ENCODE data around the gene DTX3L. TPM values are rescaled to one million over a fixed set of nuclear protein-coding genes. Genes with fewer than 3 reads are reported as not detected.
A peak's percentile ranks its signal among the peaks of the same experiment; 100 is the strongest.

DTX3L gene
- 10 to 100 TPM; 12.1 to 24.1 (median 13.6) TPM for total RNA-seq
- polyA plus RNA-seq = 5.2 TPM
- long read RNA-seq, donor 1, full-length matches to known transcripts = 3 of 11 reads
- long read RNA-seq, donor 1, partial matches to known transcripts = 2 of 11 reads
- long read RNA-seq, donor 1, other reads (novel, unspliced or antisense) = 6 of 11 reads
- long read RNA-seq, donor 2, full-length matches to known transcripts = 4 of 7 reads
- long read RNA-seq, donor 2, partial matches to known transcripts = 1 of 7 reads
- long read RNA-seq, donor 2, other reads (novel, unspliced or antisense) = 2 of 7 reads
- long read RNA-seq, donor 3, full-length matches to known transcripts = 14 of 26 reads
- long read RNA-seq, donor 3, partial matches to known transcripts = 2 of 26 reads
- long read RNA-seq, donor 3, other reads (novel, unspliced or antisense) = 10 of 26 reads
- long read RNA-seq, donor 4, full-length matches to known transcripts = 3 of 6 reads
- long read RNA-seq, donor 4, partial matches to known transcripts = 1 of 6 reads
- long read RNA-seq, donor 4, other reads (novel, unspliced or antisense) = 2 of 6 reads

DNA sequence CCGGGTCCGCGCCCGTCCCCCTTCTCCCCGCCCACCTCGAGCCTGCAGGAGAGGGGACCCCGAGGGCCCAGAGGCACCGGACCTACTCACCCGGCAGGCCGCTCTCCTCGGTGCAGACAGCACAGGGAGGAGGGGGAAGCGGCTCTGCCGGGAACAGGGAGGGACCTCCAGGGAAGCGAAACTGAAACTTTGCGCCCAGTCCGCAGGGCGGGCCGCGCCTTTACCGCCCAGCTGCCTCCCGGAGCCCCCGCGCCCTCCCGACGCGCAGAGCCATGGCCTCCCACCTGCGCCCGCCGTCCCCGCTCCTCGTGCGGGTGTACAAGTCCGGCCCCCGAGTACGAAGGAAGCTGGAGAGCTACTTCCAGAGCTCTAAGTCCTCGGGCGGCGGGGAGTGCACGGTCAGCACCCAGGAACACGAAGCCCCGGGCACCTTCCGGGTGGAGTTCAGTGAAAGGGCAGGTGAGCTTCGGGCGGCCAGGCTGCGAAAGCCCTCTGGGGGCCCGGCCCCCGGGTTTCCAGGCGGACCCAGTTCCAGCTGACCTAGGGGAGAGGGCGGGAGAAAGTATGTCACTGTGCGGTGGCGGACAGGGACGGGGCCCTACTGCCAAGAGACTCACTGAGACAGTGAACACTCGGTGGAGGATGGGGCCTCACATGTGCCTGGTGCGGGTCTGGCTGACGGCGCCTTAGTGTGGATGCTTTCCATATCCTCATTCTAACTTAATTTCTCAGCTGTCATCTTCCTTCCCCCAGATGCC, at the start of gene DTX3L, which contains the start of gene PARP9:
Gene DTX3L, plus strand, starts transcription at position 184 of the 758 bp plus-strand sequence. Its CDS starts 89 bp downstream, at position 273.
Gene PARP9, minus strand, starts transcription at position 146 of the 758 bp plus-strand sequence. CDS start 4,680 bp downstream, outside the sequence.
- H3K9me3 ChIP-seq (ENCODE audit: control insufficient read depth, low read length) = no peaks in the 10 kb centered on the region
- intact Hi-C loops (cut with DNase I) = loop anchor here in 1 of 4 donors (10.0 kb wide), 1 partner anchor 110 kb away; no protein-coding TSS in a partner anchor
- peak within 1 kb of the TSS; percentile 89 for H3K4me3 ChIP-seq (ENCODE audit: low read length)
- H3K27me3 ChIP-seq (ENCODE audit: control insufficient read depth, insufficient read depth) = no peaks in the 10 kb centered on the region
- peak within 1 kb of the TSS; percentile 91 for H3K27ac ChIP-seq (ENCODE audit: low read length)
- WGBS = under 1% methylated on average over 56 of the region's 56 CpGs
- ATAC-seq = peak; percentile 99
- H3K4me1 ChIP-seq (ENCODE audit: control insufficient read depth, insufficient read depth, low read length) = peaks cover 2% of the 10 kb centered on the region
- DNase-seq = peak; percentile 88 to 93 (median 92)

DNA sequence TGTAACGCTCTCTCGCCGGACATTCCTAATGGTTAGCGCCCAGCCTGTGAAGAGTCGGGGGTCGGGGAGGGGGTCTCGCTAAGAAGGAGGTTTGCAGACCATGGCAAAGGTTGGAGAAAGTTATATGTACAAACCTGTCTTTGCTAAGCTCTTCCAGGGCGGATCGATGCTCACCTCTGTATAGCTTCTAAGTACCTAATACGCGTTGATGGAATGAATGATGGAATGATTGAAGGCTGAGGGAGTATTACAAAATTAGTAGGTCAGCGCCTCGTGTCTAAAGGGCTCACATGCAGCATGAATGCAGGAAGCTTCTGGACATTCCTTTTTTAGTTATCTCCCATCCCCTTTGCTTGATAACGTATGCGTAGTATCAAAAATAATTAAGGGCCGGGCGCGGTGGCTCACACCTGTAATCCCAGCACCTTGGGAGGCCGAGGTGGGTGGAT, 49.1 kb upstream of the DTX3L start:
- Histone ChIP-seq H3K27ac (ENCODE audit: low read length) (no peak overlapping the region), H3K4me3 (ENCODE audit: low read length) (peak overlapping the region; percentile 58), H3K9me3 (ENCODE audit: control insufficient read depth, low read length) (no peaks in the 10 kb centered on the region), H3K27me3 (ENCODE audit: control insufficient read depth, insufficient read depth) (no peaks in the 10 kb centered on the region), H3K4me1 (ENCODE audit: control insufficient read depth, insufficient read depth, low read length) (peaks cover 6% of the 10 kb centered on the region)
- intact Hi-C loops (cut with DNase I) = no loop called here
- ATAC-seq (no peak), DNase-seq (no peak)
- WGBS = 37% methylated on average over 19 of the region's 19 CpGs

DNA sequence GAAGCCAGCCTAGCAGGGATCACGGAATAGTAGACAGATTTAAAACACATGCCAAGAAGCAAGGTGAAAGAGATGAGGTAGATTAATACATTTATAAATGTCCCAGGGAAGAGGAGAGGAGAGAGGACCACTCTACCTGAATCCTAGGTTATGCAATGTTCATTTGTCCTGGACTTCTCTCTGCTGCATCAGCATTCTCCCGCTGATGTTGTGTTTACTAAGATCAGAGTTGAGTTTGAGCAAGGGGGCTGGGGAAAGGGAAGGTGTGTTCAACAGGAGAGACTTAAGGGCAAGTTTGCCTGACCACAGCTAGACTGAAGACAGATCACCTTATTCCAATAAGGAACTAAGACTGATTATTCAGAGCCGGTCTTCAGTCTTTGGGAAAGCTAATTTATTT, 48.3 kb upstream of the DTX3L start:
- H3K27ac ChIP-seq (ENCODE audit: low read length) = no peak overlapping the region
- no peak for DNase-seq
- intact Hi-C loops (cut with DNase I) = no loop called here
- H3K9me3 ChIP-seq (ENCODE audit: control insufficient read depth, low read length) = no peaks in the 10 kb centered on the region
- H3K4me3 ChIP-seq (ENCODE audit: low read length) = no peak overlapping the region
- ATAC-seq = no peak
- 98% methylated on average over 3 of the region's 3 CpGs for WGBS
- H3K4me1 ChIP-seq (ENCODE audit: control insufficient read depth, insufficient read depth, low read length) = peaks cover 6% of the 10 kb centered on the region
- no peaks in the 10 kb centered on the region for H3K27me3 ChIP-seq (ENCODE audit: control insufficient read depth, insufficient read depth)

DNA sequence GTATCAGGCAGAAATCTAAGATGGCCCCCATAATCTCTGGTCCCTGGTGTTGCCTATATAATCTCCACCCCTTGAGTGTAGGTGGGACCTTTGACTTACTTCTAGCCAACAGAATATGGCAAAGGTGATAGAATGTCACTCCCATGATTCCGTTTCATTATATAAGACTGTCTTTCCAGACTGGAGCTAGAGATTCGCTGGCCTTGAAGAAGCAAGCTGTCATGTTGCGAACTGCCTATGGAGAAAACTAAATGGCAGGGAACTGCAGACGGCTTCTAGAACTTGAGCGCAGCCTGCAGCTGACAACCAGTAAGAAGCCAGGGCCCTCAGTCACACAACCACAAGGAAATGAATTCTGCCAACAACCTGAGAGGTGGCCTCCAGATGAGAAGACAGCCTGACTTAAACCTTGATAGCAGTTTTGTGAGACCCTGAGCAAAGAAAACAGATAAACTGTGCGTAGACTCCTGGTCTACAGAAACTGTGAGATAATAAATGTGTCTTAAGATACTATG, 47.2 kb upstream of the DTX3L start:
- Histone ChIP-seq H3K9me3 (ENCODE audit: control insufficient read depth, low read length) (no peaks in the 10 kb centered on the region), H3K4me1 (ENCODE audit: control insufficient read depth, insufficient read depth, low read length) (peaks cover 3% of the 10 kb centered on the region), H3K4me3 (ENCODE audit: low read length) (no peak overlapping the region), H3K27ac (ENCODE audit: low read length) (no peak overlapping the region), H3K27me3 (ENCODE audit: control insufficient read depth, insufficient read depth) (no peaks in the 10 kb centered on the region)
- no peak for DNase-seq
- no peak for ATAC-seq
- intact Hi-C loops (cut with DNase I) = no loop called here
- 85% methylated on average over 6 of the region's 6 CpGs for WGBS

DNA sequence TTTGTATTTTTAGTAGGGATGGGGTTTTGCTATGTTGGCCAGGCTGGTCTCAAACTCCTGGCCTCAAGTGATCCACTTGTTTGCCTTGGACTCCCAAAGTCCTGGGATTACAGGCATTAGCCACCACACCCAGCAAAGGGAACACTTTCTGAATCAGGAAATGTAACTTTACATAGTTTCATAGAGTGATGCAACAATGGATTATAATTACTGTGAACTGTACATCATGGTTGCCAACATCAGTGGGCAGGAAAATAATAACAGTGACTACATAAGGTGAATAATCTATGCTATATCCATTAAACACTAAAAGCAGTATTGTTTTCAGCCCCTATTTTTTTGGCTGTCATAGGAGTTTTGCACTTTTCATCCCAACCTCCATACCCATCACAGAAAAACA, 44.4 kb upstream of the DTX3L start:
- Histone ChIP-seq H3K9me3 (ENCODE audit: control insufficient read depth, low read length) (no peaks in the 10 kb centered on the region), H3K27ac (ENCODE audit: low read length) (no peak overlapping the region), H3K4me1 (ENCODE audit: control insufficient read depth, insufficient read depth, low read length) (no peaks in the 10 kb centered on the region), H3K4me3 (ENCODE audit: low read length) (no peak overlapping the region), H3K27me3 (ENCODE audit: control insufficient read depth, insufficient read depth) (no peaks in the 10 kb centered on the region)
- no peak for ATAC-seq
- intact Hi-C loops (cut with DNase I) = no loop called here
- DNase-seq = no peak

DNA sequence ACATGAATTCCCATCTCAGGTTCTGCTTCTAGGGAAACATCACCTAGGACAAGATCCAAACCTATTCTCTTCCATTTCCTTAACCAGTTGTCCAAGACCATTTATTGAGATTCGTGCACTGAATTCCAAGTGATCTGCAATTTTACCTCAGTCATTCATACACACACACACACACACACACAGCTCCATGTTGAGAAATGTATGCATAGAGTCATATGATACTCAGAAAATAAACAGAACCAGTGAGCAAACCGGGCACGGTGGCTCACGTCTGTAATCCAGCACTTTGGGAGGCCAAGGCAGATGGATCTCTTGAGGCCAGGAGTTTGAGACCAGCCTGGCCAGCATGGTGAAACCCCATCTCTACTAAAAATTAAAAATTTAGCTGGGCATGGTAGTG, 43.3 kb upstream of the DTX3L start:
- Histone ChIP-seq H3K27ac (ENCODE audit: low read length) (no peak overlapping the region), H3K27me3 (ENCODE audit: control insufficient read depth, insufficient read depth) (no peaks in the 10 kb centered on the region), H3K4me3 (ENCODE audit: low read length) (no peak overlapping the region), H3K9me3 (ENCODE audit: control insufficient read depth, low read length) (no peaks in the 10 kb centered on the region), H3K4me1 (ENCODE audit: control insufficient read depth, insufficient read depth, low read length) (no peaks in the 10 kb centered on the region)
- ATAC-seq (no peak), DNase-seq (no peak)
- 91% methylated on average over 4 of the region's 4 CpGs for WGBS
- intact Hi-C loops (cut with DNase I) = no loop called here

DNA sequence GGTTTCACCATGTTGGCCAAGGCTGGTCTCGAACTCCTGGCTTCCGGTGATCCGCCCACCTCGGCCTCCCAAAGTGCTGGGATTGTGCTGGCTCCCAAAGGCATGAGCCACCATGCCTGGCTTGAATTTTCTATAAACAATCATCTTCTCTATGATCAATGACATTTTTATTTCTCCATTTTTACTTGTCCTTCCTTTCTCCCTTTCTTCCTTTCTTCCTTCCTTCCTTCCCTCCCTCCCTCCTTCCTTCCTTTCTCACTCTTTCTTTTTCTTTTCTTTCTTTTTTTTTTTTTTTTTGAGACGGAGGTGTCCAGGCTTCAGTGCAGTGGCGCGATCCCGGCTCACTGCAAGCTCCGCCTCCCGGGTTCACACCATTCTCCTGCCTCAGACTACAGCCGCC, 40.8 kb upstream of the DTX3L start:
- no peak for ATAC-seq
- no peaks in the 10 kb centered on the region for H3K27me3 ChIP-seq (ENCODE audit: control insufficient read depth, insufficient read depth)
- no peaks in the 10 kb centered on the region for H3K9me3 ChIP-seq (ENCODE audit: control insufficient read depth, low read length)
- H3K4me3 ChIP-seq (ENCODE audit: low read length) = no peak overlapping the region
- intact Hi-C loops (cut with DNase I) = no loop called here
- no peak for DNase-seq
- H3K4me1 ChIP-seq (ENCODE audit: control insufficient read depth, insufficient read depth, low read length) = no peaks in the 10 kb centered on the region
- H3K27ac ChIP-seq (ENCODE audit: low read length) = no peak overlapping the region
- 90% methylated on average over 11 of the region's 11 CpGs for WGBS

DNA sequence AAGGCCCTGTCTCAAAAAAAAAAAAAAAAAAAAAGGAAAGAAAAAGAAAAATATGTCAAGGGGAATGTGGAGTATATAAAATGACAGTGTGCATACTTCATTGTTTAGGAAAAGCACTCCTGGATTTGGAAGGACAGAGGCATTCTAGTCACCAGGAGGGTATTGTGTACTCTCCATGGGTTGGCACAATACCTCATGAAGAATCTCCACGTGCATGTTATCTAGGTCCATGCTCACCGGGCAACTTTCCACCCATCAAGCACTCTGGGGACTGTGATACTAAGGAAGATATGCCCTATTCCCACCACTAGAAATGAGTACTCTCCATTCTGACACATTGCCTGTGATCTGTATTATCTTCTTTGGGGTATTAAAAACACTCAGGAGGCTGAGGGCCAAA, 34.0 kb upstream of the DTX3L start:
- no peak overlapping the region for H3K4me3 ChIP-seq (ENCODE audit: low read length)
- no peaks in the 10 kb centered on the region for H3K9me3 ChIP-seq (ENCODE audit: control insufficient read depth, low read length)
- 45% methylated on average over 2 of the region's 2 CpGs for WGBS
- no peak overlapping the region for H3K27ac ChIP-seq (ENCODE audit: low read length)
- no peak for ATAC-seq
- intact Hi-C loops (cut with DNase I) = no loop called here
- no peaks in the 10 kb centered on the region for H3K4me1 ChIP-seq (ENCODE audit: control insufficient read depth, insufficient read depth, low read length)
- no peak for DNase-seq
- no peaks in the 10 kb centered on the region for H3K27me3 ChIP-seq (ENCODE audit: control insufficient read depth, insufficient read depth)

DNA sequence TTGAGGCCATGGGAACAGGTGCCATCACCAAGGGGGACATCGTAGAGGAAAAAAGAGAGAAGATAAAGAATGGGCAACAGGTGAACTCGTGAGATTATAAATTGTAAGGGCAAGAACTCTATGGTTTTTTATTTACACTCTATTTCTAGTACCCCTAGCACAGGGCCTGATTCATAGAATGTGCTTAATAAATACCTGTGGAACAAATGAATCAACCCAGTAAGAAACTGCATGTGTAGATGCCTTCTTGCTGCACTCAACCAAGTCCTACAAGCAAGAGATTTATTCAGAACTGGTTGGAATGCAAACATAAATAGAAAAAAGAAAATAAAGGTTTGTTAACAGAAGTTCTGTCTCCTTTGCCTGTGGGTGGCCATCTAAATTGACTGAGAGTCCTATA, 30.7 kb upstream of the DTX3L start:
- intact Hi-C loops (cut with DNase I) = no loop called here
- H3K4me3 ChIP-seq (ENCODE audit: low read length) = no peak overlapping the region

DNA sequence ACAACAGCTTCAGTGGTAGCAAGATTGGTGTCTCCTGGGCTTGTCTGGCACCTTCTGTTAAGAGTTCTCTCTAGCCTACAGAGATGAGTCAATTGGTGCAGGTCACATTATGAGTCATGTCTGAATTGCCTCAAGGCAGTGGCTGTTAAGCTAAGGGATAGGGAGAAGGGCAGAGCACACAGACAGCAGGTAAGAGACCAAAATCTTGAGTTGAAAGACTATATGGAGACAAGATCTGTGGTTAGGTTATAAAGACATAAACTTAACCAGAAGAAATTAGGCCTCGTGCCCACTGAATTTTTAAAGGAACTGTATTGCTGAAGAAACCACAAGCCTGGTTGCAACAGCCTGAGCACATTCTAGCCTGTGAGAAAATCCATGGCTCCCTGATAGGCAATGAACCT, 30.2 kb upstream of the DTX3L start:
- 75% methylated on average over 1 of the region's 1 CpG for WGBS
- no peaks in the 10 kb centered on the region for H3K4me1 ChIP-seq (ENCODE audit: control insufficient read depth, insufficient read depth, low read length)
- intact Hi-C loops (cut with DNase I) = no loop called here
- no peak overlapping the region for H3K27ac ChIP-seq (ENCODE audit: low read length)
- H3K4me3 ChIP-seq (ENCODE audit: low read length) = no peak overlapping the region
- ATAC-seq (no peak), DNase-seq (no peak)
- no peaks in the 10 kb centered on the region for H3K9me3 ChIP-seq (ENCODE audit: control insufficient read depth, low read length)
- H3K27me3 ChIP-seq (ENCODE audit: control insufficient read depth, insufficient read depth) = no peaks in the 10 kb centered on the region

More for the DNA sequence above, 30.7 kb upstream of the DTX3L start:
- DNase-seq (no peak), ATAC-seq (no peak)
- Histone ChIP-seq H3K27ac (ENCODE audit: low read length) (no peak overlapping the region), H3K4me1 (ENCODE audit: control insufficient read depth, insufficient read depth, low read length) (no peaks in the 10 kb centered on the region), H3K9me3 (ENCODE audit: control insufficient read depth, low read length) (no peaks in the 10 kb centered on the region), H3K27me3 (ENCODE audit: control insufficient read depth, insufficient read depth) (no peaks in the 10 kb centered on the region)
- WGBS = 82% methylated on average over 2 of the region's 2 CpGs
